Tibial nerve (tissue), 4 donors: ENCODE results near the gene TUT4.

Source experiments
- CTCF ChIP-seq, 5 experiments: fragments of 200-600 bp in 3 of 5; fragments of 450-650 bp in 2 of 5; sonication (generic) in 3 of 5; IDR thresholded peaks; one replicate each; pipeline ENCODE4 v1.5.1; 2016 to 2019; ENCODE audit warnings: antibody characterized with exemption in 5 of 5, mild to moderate bottlenecking in 3 of 5, moderate library complexity in 2 of 5
- EP300 ChIP-seq, 2 donors: sonication (generic); formaldehyde crosslinking; IDR thresholded peaks; one replicate each; pipeline ENCODE4 v1.6.1; 2017; ENCODE audit warnings: antibody characterized with exemption in 2 of 2, mild to moderate bottlenecking in 1 of 2
- POLR2A ChIP-seq, 2 donors: fragments of 450-650 bp; IDR thresholded peaks; one replicate each; pipeline ENCODE4 v1.6.1; 2017; ENCODE audit warnings: antibody characterized with exemption in 2 of 2, mild to moderate bottlenecking in 2 of 2, moderate library complexity in 2 of 2

- TF ChIP-seq POLR2A (IDR thresholded peaks at IDR 0.05): no peak
- TF ChIP-seq CTCF (IDR thresholded peaks at IDR 0.05): no peak
- no peak for TF ChIP-seq EP300 (IDR thresholded peaks at IDR 0.05)
Measured at GRCh38 chr1:52399629-52400028, 153.3 kb downstream of the TUT4 start.
